GM18508 (cell line): ENCODE data around the gene HBA1.
"Not testable (repeated sequence)": the region's sequence is repeated elsewhere in the genome, so short reads cannot be mapped to it uniquely, and the experiment has no call there.

Source experiments
- ATAC-seq: cut with Tn5 transposase; IDR thresholded peaks from one replicate; pipeline ENCODE4 v1.9.1; 2021; ENCODE audit warnings: moderate number of reproducible peaks; ENCODE audit not compliant: insufficient read depth, unreplicated experiment

The HBA1 gene

GRCh38 chr16:176477-177382, at the start of gene HBA1:
HBA1 (plus strand) TSS chr16:176680; CDS start chr16:176717, 37 bp downstream.
- not testable (repeated sequence) for ATAC-seq

GRCh38 chr16:129075-129474, 47.4 kb upstream of the HBA1 start:
- ATAC-seq, result no peak

GRCh38 chr16:130533-131173, 45.8 kb upstream of the HBA1 start:
- no peak for ATAC-seq

- no peak for ATAC-seq
Observed at GRCh38 chr16:132120-132519, 44.4 kb upstream of the HBA1 start.

- ATAC-seq, result no peak
Observed at GRCh38 chr16:133716-134115, 42.8 kb upstream of the HBA1 start.

- no peak for ATAC-seq
Observed at GRCh38 chr16:138049-138417, 38.4 kb upstream of the HBA1 start.

- ATAC-seq, result no peak
Observed at GRCh38 chr16:140175-140857, 36.2 kb upstream of the HBA1 start.

GRCh38 chr16:142405-142967, 34.0 kb upstream of the HBA1 start:
- ATAC-seq, result no peak

- ATAC-seq, result no peak
Observed at GRCh38 chr16:143047-143446, 33.4 kb upstream of the HBA1 start.

- no peak for ATAC-seq
Observed at GRCh38 chr16:143456-143855, 33.0 kb upstream of the HBA1 start.

GRCh38 chr16:144797-145252, 31.7 kb upstream of the HBA1 start:
- ATAC-seq, result no peak

GRCh38 chr16:146646-147045, 29.8 kb upstream of the HBA1 start:
- no peak for ATAC-seq

GRCh38 chr16:149024-149660, 27.3 kb upstream of the HBA1 start:
- no peak for ATAC-seq

- no peak for ATAC-seq
Observed at GRCh38 chr16:152141-153128, 24.0 kb upstream of the HBA1 start, which contains the start of gene HBZ. HBZ (plus strand) TSS chr16:152644; CDS start chr16:152910, 266 bp downstream.

GRCh38 chr16:153129-153521, 23.4 kb upstream of the HBA1 start:
- ATAC-seq, result not testable (repeated sequence)

GRCh38 chr16:153550-154216, 22.8 kb upstream of the HBA1 start:
- not testable (repeated sequence) for ATAC-seq

- no peak for ATAC-seq
Observed at GRCh38 chr16:154217-155030, 22.1 kb upstream of the HBA1 start.

GRCh38 chr16:155031-155398, 21.5 kb upstream of the HBA1 start:
- no peak for ATAC-seq
